Mesenchymal stem cell (in vitro differentiated cells and primary cell): ENCODE data around the gene DIP2C.
A peak's percentile ranks its signal among the peaks of the same experiment; 100 is the strongest.

ENCODE experiments used
- DNase-seq: peaks from one replicate; pipeline ENCODE4 v3.0.0-alpha.2; 2013
- H2AFZ ChIP-seq: one replicate; pipeline ENCODE4 v1.6.1; 2013; ENCODE audit warnings: low read depth, mild to moderate bottlenecking, control low read depth, inconsistent platforms, low read length, moderate library complexity
- H2AK5ac ChIP-seq: 2 replicates; pipeline ENCODE4 v1.6.1; 2013; ENCODE audit warnings: low read length, moderate library complexity, mild to moderate bottlenecking, inconsistent platforms; ENCODE audit not compliant: severe bottlenecking
- H2BK120ac ChIP-seq: one replicate; pipeline ENCODE4 v1.6.1; 2013; ENCODE audit warnings: low read depth, mild to moderate bottlenecking, inconsistent platforms, low read length, moderate library complexity
- H2BK12ac ChIP-seq, 2 experiments: one replicate each; pipeline ENCODE4 v1.6.1; 2013; ENCODE audit warnings: inconsistent platforms in 2 of 2, low read length in 2 of 2, mild to moderate bottlenecking in 2 of 2, moderate library complexity in 2 of 2, control low read depth in 1 of 2
- H2BK15ac ChIP-seq: one replicate; pipeline ENCODE4 v1.6.1; 2013; ENCODE audit warnings: mild to moderate bottlenecking, low read depth, inconsistent platforms; ENCODE audit not compliant: poor library complexity, severe bottlenecking
- H2BK5ac ChIP-seq: 2 replicates; pipeline ENCODE4 v1.6.1; 2013; ENCODE audit warnings: low read depth, mild to moderate bottlenecking, low read length, control low read depth, inconsistent platforms; ENCODE audit not compliant: poor library complexity, severe bottlenecking
- H3K14ac ChIP-seq, 2 experiments: one replicate each; pipeline ENCODE4 v1.6.1; 2013; ENCODE audit warnings: inconsistent platforms in 2 of 2, low read length in 2 of 2, control low read depth in 1 of 2, mild to moderate bottlenecking in 1 of 2, moderate library complexity in 1 of 2
- H3K18ac ChIP-seq, 2 experiments: one replicate each; pipeline ENCODE4 v1.6.1; 2013; ENCODE audit warnings: inconsistent platforms in 2 of 2, low read length in 2 of 2, control low read depth in 1 of 2, low read depth in 1 of 2, mild to moderate bottlenecking in 1 of 2
- H3K23ac ChIP-seq, 2 experiments: one replicate each; pipeline ENCODE4 v1.6.1; 2013; ENCODE audit warnings: inconsistent platforms in 2 of 2, low read length in 2 of 2, mild to moderate bottlenecking in 2 of 2, moderate library complexity in 2 of 2, control low read depth in 1 of 2
- H3K27ac ChIP-seq: 2 replicates; pipeline ENCODE4 v1.5.1; 2013; ENCODE audit warnings: mild to moderate bottlenecking, moderate library complexity, low read length, control low read depth, inconsistent platforms; ENCODE audit not compliant: poor library complexity, severe bottlenecking
- H3K27me3 ChIP-seq, 2 experiments: 2 replicates each; pipeline versions ENCODE4 v1.6.1 to v1.7.0; 2013; ENCODE audit warnings: low read length in 2 of 2, mild to moderate bottlenecking in 2 of 2, moderate library complexity in 2 of 2, control low read depth in 1 of 2, inconsistent platforms in 1 of 2; ENCODE audit not compliant: control insufficient read depth in 1 of 2, insufficient read depth in 1 of 2
- H3K36me3 ChIP-seq, 2 experiments: 2 replicates each; pipeline versions ENCODE4 v1.6.1 to v1.7.0; 2013; ENCODE audit warnings: low read length in 2 of 2, control low read depth in 1 of 2, inconsistent platforms in 1 of 2, low read depth in 1 of 2, mild to moderate bottlenecking in 1 of 2; ENCODE audit not compliant: insufficient read depth in 2 of 2, control insufficient read depth in 1 of 2
- H3K4ac ChIP-seq, 2 experiments: one replicate each; pipeline ENCODE4 v1.6.1; 2013; ENCODE audit warnings: inconsistent platforms in 2 of 2, low read length in 2 of 2, mild to moderate bottlenecking in 2 of 2, moderate library complexity in 2 of 2, control low read depth in 1 of 2, low read depth in 1 of 2
- H3K4me1 ChIP-seq: 2 replicates; pipeline ENCODE4 v1.6.1; 2013; ENCODE audit warnings: low read depth, low read length, control low read depth; ENCODE audit not compliant: control insufficient read depth, insufficient read depth
- H3K4me2 ChIP-seq: 2 replicates; pipeline ENCODE4 v1.6.1; 2013; ENCODE audit warnings: low read length, mild to moderate bottlenecking, inconsistent platforms; ENCODE audit not compliant: poor library complexity, severe bottlenecking
- H3K4me3 ChIP-seq, 2 experiments: 2 replicates each; pipeline versions ENCODE4 v1.5.1 to v1.7.0; 2013; ENCODE audit warnings: low read length in 2 of 2, mild to moderate bottlenecking in 2 of 2, control low read depth in 1 of 2, low read depth in 1 of 2; ENCODE audit not compliant: insufficient read depth in 1 of 2
- H3K79me1 ChIP-seq: replicated peaks from 2 replicates; pipeline ENCODE4 v1.6.1; 2013; ENCODE audit warnings: mild to moderate bottlenecking, control low read depth, low read length, inconsistent platforms; ENCODE audit not compliant: poor library complexity, severe bottlenecking
- H3K9ac ChIP-seq: 2 replicates; pipeline ENCODE4 v1.7.0; 2013; ENCODE audit warnings: mild to moderate bottlenecking, low read length, moderate library complexity
- H3K9me3 ChIP-seq: 2 replicates; pipeline ENCODE4 v1.7.0; 2013; ENCODE audit warnings: mild to moderate bottlenecking, low read length; ENCODE audit not compliant: control insufficient read depth
- H4K8ac ChIP-seq: one replicate; pipeline ENCODE4 v1.6.1; 2013; ENCODE audit warnings: inconsistent platforms, mild to moderate bottlenecking, low read length, moderate library complexity
- H4K91ac ChIP-seq: one replicate; pipeline ENCODE4 v1.6.1; 2013; ENCODE audit warnings: mild to moderate bottlenecking, low read length, inconsistent platforms
- WGBS: methylation state at CpG from one replicate; pipeline ENCODE4 v1.1.7; 2013; ENCODE audit warnings: mixed read lengths; 5-methylcytosine and 5-hydroxymethylcytosine counted together

Gene DIP2C

GRCh38 chr10:241451-241850 is 448.0 kb downstream of the DIP2C start:
- Histone ChIP-seq H3K23ac (no peak overlapping the region), H2BK12ac (no peak overlapping the region), H2BK15ac (no peak overlapping the region), H4K8ac (no peak overlapping the region), H3K4me2 (no peak overlapping the region), H3K79me1 (peaks cover 6% of the 10 kb centered on the region), H2BK120ac (no peak overlapping the region), H3K27me3 (no peaks in the 10 kb centered on the region), H3K9me3 (no peaks in the 10 kb centered on the region), H2BK5ac (no peak overlapping the region), H3K27ac (no peak overlapping the region), H3K18ac (no peak overlapping the region), H2AFZ (peak overlapping the region; percentile 53), H3K9ac (no peak overlapping the region), H3K14ac (no peak overlapping the region), H2AK5ac (no peak overlapping the region), H3K4me1 (no peaks in the 10 kb centered on the region), H3K4me3 (no peak overlapping the region), H3K36me3 (peaks cover 12 to 77% of the 10 kb centered on the region in 2 experiments), H3K4ac (no peak overlapping the region), H4K91ac (no peak overlapping the region)
- DNase-seq: no peak
- WGBS: 97% methylated on average over 6 of the region's 6 CpGs

- Histone ChIP-seq H3K9me3 (no peaks in the 10 kb centered on the region), H4K8ac (no peak overlapping the region), H2BK120ac (no peak overlapping the region), H3K4me2 (no peak overlapping the region), H3K36me3 (peaks cover 12 to 54% of the 10 kb centered on the region in 2 experiments), H2AFZ (no peak overlapping the region), H3K23ac (no peak overlapping the region), H3K79me1 (peaks cover 11% of the 10 kb centered on the region), H3K9ac (no peak overlapping the region), H3K4me1 (peaks cover under 1% of the 10 kb centered on the region), H3K27me3 (no peaks in the 10 kb centered on the region), H3K14ac (no peak overlapping the region), H3K18ac (no peak overlapping the region), H3K4me3 (no peak overlapping the region), H3K27ac (no peak overlapping the region), H2BK15ac (no peak overlapping the region), H2AK5ac (no peak overlapping the region), H2BK5ac (no peak overlapping the region), H4K91ac (no peak overlapping the region), H3K4ac (no peak overlapping the region), H2BK12ac (no peak overlapping the region)
- DNase-seq: no peak
- 95% methylated on average over 5 of the region's 6 CpGs for WGBS
Measured at GRCh38 chr10:239109-239508, 450.4 kb downstream of the DIP2C start.

GRCh38 chr10:235915-236314 is 453.6 kb downstream of the DIP2C start:
- H3K9ac ChIP-seq: no peak overlapping the region
- H2BK5ac ChIP-seq: no peak overlapping the region
- no peak overlapping the region for H4K8ac ChIP-seq
- H3K4me2 ChIP-seq: no peak overlapping the region
- H3K23ac ChIP-seq: no peak overlapping the region
- H3K14ac ChIP-seq: no peak overlapping the region
- H2BK12ac ChIP-seq: no peak overlapping the region
- H3K79me1 ChIP-seq: peaks cover 16% of the 10 kb centered on the region
- WGBS: 94% methylated on average over 3 of the region's 3 CpGs
- H3K27ac ChIP-seq: no peak overlapping the region
- H3K36me3 ChIP-seq: peaks cover 5 to 41% of the 10 kb centered on the region in 2 experiments
- H3K18ac ChIP-seq: no peak overlapping the region
- H2AK5ac ChIP-seq: no peak overlapping the region
- no peak overlapping the region for H2AFZ ChIP-seq
- H3K27me3 ChIP-seq: no peaks in the 10 kb centered on the region
- H3K9me3 ChIP-seq: no peaks in the 10 kb centered on the region
- no peak overlapping the region for H3K4ac ChIP-seq
- no peak overlapping the region for H2BK120ac ChIP-seq
- no peak overlapping the region for H2BK15ac ChIP-seq
- H3K4me3 ChIP-seq: no peak overlapping the region
- peaks cover 2% of the 10 kb centered on the region for H3K4me1 ChIP-seq
- H4K91ac ChIP-seq: no peak overlapping the region
- no peak for DNase-seq

- peaks cover 16% of the 10 kb centered on the region for H3K79me1 ChIP-seq
- H2AK5ac ChIP-seq: no peak overlapping the region
- no peak overlapping the region for H3K23ac ChIP-seq
- H2BK120ac ChIP-seq: no peak overlapping the region
- H3K36me3 ChIP-seq: peaks cover 0 to 32% of the 10 kb centered on the region in 2 experiments
- peak overlapping the region in 1 of 2 experiments; percentile 8 for H3K18ac ChIP-seq
- H2BK15ac ChIP-seq: no peak overlapping the region
- no peak overlapping the region for H2AFZ ChIP-seq
- no peak overlapping the region for H2BK5ac ChIP-seq
- no peak overlapping the region for H3K14ac ChIP-seq
- DNase-seq: peak; percentile 8
- no peak overlapping the region for H3K9ac ChIP-seq
- no peak overlapping the region for H4K8ac ChIP-seq
- no peak overlapping the region for H3K4ac ChIP-seq
- no peak overlapping the region for H3K4me3 ChIP-seq
- no peak overlapping the region for H2BK12ac ChIP-seq
- no peak overlapping the region for H3K27ac ChIP-seq
- no peak overlapping the region for H3K4me2 ChIP-seq
- H3K27me3 ChIP-seq: no peaks in the 10 kb centered on the region
- no peak overlapping the region for H4K91ac ChIP-seq
- no peaks in the 10 kb centered on the region for H3K9me3 ChIP-seq
- 100% methylated on average over 7 of the region's 9 CpGs for WGBS
- peaks cover 2% of the 10 kb centered on the region for H3K4me1 ChIP-seq
Measured at GRCh38 chr10:234708-235406, 454.6 kb downstream of the DIP2C start.
